ENCODE data around the gene PCDH19.

Gene PCDH19

GRCh38 chrX:100363896-100364295, 46.2 kb downstream of the PCDH19 start:
- no peak for DNase-seq (ENCODE audit: insufficient read length, low spot score)
- TF ChIP-seq POLR2A (IDR thresholded peaks at IDR 0.05; ENCODE audit: low read depth, low read length), result no peak
- FAIRE-seq, result no peak

GRCh38 chrX:100358766-100359165, 51.3 kb downstream of the PCDH19 start:
- TF ChIP-seq POLR2A (IDR thresholded peaks at IDR 0.05; ENCODE audit: low read depth, low read length), result no peak
- no peak for FAIRE-seq
- no peak for DNase-seq (ENCODE audit: insufficient read length, low spot score)

- no peak for TF ChIP-seq POLR2A (IDR thresholded peaks at IDR 0.05; ENCODE audit: low read depth, low read length)
- FAIRE-seq, result no peak
- no peak for DNase-seq (ENCODE audit: insufficient read length, low spot score)
Measured at GRCh38 chrX:100356351-100356896, 53.6 kb downstream of the PCDH19 start.

GRCh38 chrX:100355680-100356079, 54.4 kb downstream of the PCDH19 start:
- no peak for FAIRE-seq
- no peak for TF ChIP-seq POLR2A (IDR thresholded peaks at IDR 0.05; ENCODE audit: low read depth, low read length)
- no peak for DNase-seq (ENCODE audit: insufficient read length, low spot score)

- DNase-seq (ENCODE audit: insufficient read length, low spot score), result no peak
- no peak for FAIRE-seq
- no peak for TF ChIP-seq POLR2A (IDR thresholded peaks at IDR 0.05; ENCODE audit: low read depth, low read length)
Measured at GRCh38 chrX:100353326-100353725, 56.7 kb downstream of the PCDH19 start.

- FAIRE-seq, result no peak
Measured at GRCh38 chrX:100350704-100351489, 59.2 kb downstream of the PCDH19 start.

GRCh38 chrX:100349391-100349790, 60.7 kb downstream of the PCDH19 start:
- no peak for TF ChIP-seq POLR2A (IDR thresholded peaks at IDR 0.05; ENCODE audit: low read depth, low read length)
- no peak for DNase-seq (ENCODE audit: insufficient read length, low spot score)
- no peak for FAIRE-seq

More at GRCh38 chrX:100350704-100351489, 59.2 kb downstream of the PCDH19 start:
- no peak for DNase-seq (ENCODE audit: insufficient read length, low spot score)
- TF ChIP-seq POLR2A (IDR thresholded peaks at IDR 0.05; ENCODE audit: low read depth, low read length), result no peak

- no peak for TF ChIP-seq POLR2A (IDR thresholded peaks at IDR 0.05; ENCODE audit: low read depth, low read length)
- FAIRE-seq (no peak), DNase-seq (ENCODE audit: insufficient read length, low spot score) (no peak)
Measured at GRCh38 chrX:100341142-100341510, 68.9 kb downstream of the PCDH19 start.

- DNase-seq (ENCODE audit: insufficient read length, low spot score) (no peak), FAIRE-seq (no peak)
- TF ChIP-seq POLR2A (IDR thresholded peaks at IDR 0.05; ENCODE audit: low read depth, low read length), result no peak
Measured at GRCh38 chrX:100340491-100341141, 69.5 kb downstream of the PCDH19 start.

- no peak for TF ChIP-seq POLR2A (IDR thresholded peaks at IDR 0.05; ENCODE audit: low read depth, low read length)
- FAIRE-seq, result no peak
- no peak for DNase-seq (ENCODE audit: insufficient read length, low spot score)
Measured at GRCh38 chrX:100328351-100328750, 81.7 kb downstream of the PCDH19 start.

- no peak for TF ChIP-seq POLR2A (IDR thresholded peaks at IDR 0.05; ENCODE audit: low read depth, low read length)
- DNase-seq (ENCODE audit: insufficient read length, low spot score), result no peak
- FAIRE-seq, result no peak
Measured at GRCh38 chrX:100319716-100320115, 90.4 kb downstream of the PCDH19 start.

- TF ChIP-seq POLR2A (IDR thresholded peaks at IDR 0.05; ENCODE audit: low read depth, low read length), result no peak
- FAIRE-seq (no peak), DNase-seq (ENCODE audit: insufficient read length, low spot score) (no peak)
Measured at GRCh38 chrX:100316987-100317386, 93.1 kb downstream of the PCDH19 start.

- DNase-seq (ENCODE audit: insufficient read length, low spot score), result no peak
- TF ChIP-seq POLR2A (IDR thresholded peaks at IDR 0.05; ENCODE audit: low read depth, low read length), result no peak
- FAIRE-seq, result no peak
Measured at GRCh38 chrX:100315566-100315965, 94.5 kb downstream of the PCDH19 start.

- TF ChIP-seq POLR2A (IDR thresholded peaks at IDR 0.05; ENCODE audit: low read depth, low read length), result no peak
- FAIRE-seq, result no peak
- no peak for DNase-seq (ENCODE audit: insufficient read length, low spot score)
Measured at GRCh38 chrX:100299559-100299958, 110.5 kb downstream of the PCDH19 start.

GRCh38 chrX:100297728-100298127, 112.3 kb downstream of the PCDH19 start:
- no peak for TF ChIP-seq POLR2A (IDR thresholded peaks at IDR 0.05; ENCODE audit: low read depth, low read length)
- FAIRE-seq (no peak), DNase-seq (ENCODE audit: insufficient read length, low spot score) (no peak)
